Measurements from ENCODE around the gene C1S.
"Not testable (repeated sequence)": the region's sequence is repeated elsewhere in the genome, so short reads cannot be mapped to it uniquely, and the experiment has no call there.

Gene C1S

DNA sequence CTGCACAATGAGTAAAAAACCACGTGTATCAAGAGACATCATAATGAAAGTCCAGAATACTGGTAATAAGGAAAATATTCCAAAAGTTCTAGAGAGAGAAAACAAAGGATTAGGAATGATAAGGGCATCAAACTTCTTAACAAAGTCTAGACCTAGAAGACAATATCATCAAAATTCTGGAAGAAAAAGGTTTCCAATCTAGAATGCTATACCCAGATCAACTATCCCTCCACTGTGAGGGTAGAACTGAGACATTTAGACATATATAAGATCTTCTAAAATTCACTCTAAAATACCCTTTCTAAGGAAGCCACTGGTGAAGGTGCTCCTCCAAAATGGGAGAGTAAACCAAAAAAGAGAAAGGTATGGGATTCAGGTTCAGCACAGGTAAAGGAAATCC is 45.6 kb downstream of the C1S start:
- TF ChIP-seq, protein P1, sequence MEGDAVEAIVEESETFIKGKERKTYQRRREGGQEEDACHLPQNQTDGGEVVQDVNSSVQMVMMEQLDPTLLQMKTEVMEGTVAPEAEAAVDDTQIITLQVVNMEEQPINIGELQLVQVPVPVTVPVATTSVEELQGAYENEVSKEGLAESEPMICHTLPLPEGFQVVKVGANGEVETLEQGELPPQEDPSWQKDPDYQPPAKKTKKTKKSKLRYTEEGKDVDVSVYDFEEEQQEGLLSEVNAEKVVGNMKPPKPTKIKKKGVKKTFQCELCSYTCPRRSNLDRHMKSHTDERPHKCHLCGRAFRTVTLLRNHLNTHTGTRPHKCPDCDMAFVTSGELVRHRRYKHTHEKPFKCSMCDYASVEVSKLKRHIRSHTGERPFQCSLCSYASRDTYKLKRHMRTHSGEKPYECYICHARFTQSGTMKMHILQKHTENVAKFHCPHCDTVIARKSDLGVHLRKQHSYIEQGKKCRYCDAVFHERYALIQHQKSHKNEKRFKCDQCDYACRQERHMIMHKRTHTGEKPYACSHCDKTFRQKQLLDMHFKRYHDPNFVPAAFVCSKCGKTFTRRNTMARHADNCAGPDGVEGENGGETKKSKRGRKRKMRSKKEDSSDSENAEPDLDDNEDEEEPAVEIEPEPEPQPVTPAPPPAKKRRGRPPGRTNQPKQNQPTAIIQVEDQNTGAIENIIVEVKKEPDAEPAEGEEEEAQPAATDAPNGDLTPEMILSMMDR (IDR thresholded peaks at IDR 0.05; ENCODE audit: low read depth, low read length), result no peak
- no peak overlapping the region for H3K4me3 ChIP-seq (ENCODE audit: low read depth, low read length)

DNA sequence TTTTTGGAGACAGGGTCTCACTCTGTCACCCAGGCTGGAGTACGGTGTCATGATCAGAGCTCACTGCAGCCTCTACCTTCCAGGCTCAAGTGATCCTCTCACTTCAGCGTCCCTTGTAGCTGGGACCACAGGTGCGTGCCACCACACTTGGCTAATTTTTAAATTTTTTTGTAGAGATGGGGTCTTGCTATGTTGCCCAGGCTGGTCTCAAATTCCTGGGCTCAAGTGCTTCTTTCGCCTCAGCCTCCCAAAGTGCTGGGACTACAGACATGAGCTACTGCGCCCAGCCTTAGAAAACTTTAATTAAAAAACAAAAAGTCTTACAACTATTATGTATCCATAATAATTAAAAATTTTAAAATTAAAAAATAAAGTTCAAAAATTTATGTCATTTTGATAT is 46.7 kb downstream of the C1S start:
- not testable (repeated sequence) for H3K4me3 ChIP-seq (ENCODE audit: low read depth, low read length)

DNA sequence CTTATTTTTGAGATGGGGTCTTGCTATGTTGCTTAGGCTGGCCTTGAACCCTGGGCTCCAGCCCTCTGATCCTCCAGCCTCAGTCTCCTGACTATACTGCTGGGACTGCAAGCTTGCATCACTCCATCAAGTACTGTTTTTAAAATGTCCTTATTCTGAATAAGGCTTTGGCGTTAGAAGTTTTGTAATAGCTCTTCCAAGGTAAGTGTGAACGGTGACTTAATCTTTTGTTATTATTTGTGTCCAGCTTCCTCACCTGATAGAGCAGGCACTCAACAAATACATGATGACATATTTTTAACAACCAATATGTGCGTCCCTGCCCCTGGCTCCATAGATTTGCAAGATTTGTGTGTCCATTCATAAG is 47.1 kb downstream of the C1S start:
- H3K4me3 ChIP-seq (ENCODE audit: low read depth, low read length), result peak overlapping the region; percentile 64
- TF ChIP-seq, protein P1 (IDR thresholded peaks at IDR 0.05; ENCODE audit: low read depth, low read length), result no peak

DNA sequence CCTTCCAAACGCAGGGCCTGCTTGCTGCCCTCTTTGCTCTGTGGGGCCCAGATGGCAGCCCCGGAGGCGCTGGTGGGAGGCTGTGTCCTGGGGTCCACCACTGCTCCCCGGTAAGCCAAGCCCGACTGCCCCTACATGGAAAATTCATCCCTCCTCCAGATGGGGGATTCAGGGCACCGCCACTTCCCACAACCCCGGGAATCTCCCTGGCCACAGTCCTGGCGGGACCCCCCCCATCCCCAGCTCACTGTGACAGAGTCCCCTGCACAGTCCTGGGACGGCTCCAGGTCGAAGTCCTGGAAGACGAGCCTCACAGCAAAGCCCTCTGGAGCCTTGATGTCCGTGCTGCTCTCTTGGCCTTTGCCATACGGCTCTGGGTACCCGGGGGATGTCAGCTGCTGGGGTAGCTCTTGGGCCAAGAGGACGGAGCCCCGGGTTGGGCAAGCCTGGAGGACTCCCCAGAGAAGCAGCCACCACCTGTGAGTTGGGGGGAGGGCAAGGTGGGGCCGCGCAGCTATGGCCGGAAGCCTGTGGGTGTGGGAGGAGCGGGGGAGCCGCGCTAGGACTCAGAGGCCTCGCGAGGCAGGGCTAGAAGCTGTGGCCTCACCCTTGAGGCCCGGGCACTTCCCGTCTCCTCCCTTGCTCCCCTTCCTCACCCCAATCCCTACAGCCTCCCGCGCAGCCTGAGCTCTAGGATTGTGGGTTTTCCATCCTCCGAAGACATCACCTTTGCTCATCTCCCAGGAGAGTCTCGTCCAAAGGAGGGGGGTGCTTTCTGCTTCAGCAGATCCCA is 47.7 kb downstream of the C1S start:
- TF ChIP-seq, protein P1 (IDR thresholded peaks at IDR 0.05; ENCODE audit: low read depth, low read length), result no peak

DNA sequence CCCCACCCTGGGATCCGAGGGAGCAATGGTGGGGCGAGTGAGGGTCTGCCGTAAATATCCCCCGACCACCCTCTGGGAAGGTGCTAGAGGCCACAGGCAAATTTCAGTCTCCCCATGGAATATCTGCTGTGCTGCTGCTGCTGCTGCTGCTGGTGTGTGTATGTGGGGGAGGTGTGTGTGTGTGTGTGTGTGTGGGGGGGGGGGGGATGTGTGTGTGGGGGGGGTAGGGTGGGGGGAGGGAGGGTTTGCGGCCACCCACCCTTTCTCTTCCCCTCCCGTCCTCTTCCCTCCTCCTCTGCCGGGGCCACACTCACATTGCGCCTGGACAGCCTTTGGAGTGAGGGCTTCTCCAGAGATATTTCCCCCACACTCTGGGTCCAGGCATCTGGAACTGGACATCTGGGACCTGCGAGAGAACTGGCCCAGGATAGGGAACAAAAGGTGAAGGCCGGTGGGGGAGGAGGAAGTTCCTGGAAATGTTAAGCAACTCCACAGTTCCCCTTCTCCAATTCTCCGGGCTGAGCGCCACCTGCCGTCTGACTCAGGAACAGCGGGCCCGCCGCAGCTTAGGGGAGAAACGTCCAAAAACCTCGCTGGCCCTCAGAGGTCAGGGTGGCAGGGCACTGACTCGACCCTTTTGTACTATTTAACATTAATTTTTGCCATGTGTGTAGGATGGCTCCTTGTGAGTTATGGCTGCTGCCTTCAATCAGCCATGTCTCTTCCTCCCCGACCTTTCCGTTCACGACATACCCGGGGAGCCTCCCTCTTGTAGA is 48.5 kb downstream of the C1S start, which contains the start of gene C1RL:
TSS of gene C1RL (minus strand) at position 419 of the 776 bp plus-strand sequence. CDS start at position 385, 34 bp downstream.
- H3K4me3 ChIP-seq (ENCODE audit: low read depth, low read length), result peak within 1 kb of the TSS; percentile 64
- TF ChIP-seq, protein P1 (IDR thresholded peaks at IDR 0.05; ENCODE audit: low read depth, low read length), result peak; percentile 95

More for the DNA sequence above, 47.7 kb downstream of the C1S start:
- H3K4me3 ChIP-seq (ENCODE audit: low read depth, low read length), result peak overlapping the region; percentile 64

DNA sequence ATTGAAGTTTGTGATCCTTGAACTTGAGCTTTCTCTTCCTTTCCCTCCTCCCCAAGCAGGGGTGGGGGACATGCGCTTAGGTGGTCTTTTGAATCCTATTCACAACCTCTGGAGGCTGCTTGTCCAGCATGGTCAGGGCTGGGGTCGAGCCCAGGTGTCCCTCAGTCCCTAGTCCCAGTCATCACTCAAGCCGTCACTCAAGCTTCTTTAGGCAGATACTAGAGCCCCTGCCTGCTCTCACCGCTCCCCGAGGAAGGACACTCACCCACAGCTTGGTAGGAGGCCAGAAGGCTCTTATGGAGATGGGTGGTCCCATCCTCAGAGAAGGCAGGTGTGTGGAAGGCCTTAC is 49.0 kb downstream of the C1S start:
- H3K4me3 ChIP-seq (ENCODE audit: low read depth, low read length), result peak overlapping the region; percentile 64
- TF ChIP-seq, protein P1 (IDR thresholded peaks at IDR 0.05; ENCODE audit: low read depth, low read length), result no peak

DNA sequence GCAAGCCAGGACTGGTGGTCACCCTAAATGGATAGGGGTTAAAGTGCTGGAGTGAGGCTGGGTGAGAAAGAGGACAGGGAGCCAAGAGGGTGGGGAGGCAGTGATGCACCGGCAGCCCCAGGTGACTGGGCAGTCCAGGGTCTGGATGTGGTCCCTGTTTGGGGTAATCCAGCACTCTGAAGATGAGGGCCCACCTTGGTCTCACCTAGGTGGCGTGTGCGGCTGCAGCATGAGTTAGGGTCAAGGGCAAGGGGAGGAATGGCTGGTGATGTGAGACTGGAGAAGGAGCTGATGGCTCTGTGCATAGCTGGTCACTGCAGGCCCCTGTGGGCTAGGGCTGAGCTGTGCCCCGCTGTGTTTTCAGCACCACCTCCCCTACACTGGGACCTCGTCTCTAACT is 50.1 kb downstream of the C1S start:
- H3K4me3 ChIP-seq (ENCODE audit: low read depth, low read length), result no peak overlapping the region
- TF ChIP-seq, protein P1 (IDR thresholded peaks at IDR 0.05; ENCODE audit: low read depth, low read length), result no peak
